ENCODE data around the gene KDM1B. TPM values are rescaled to one million over a fixed set of nuclear protein-coding genes. Genes with fewer than 3 reads are reported as not detected.

Gene KDM1B
- total and polyA plus RNA-seq, 4 donors: 29.2 to 40.7 (median 33.8) TPM

GRCh38 chr6:18122128-18123093 is 32.8 kb upstream of the KDM1B start, which contains the start of gene NHLRC1:
Gene NHLRC1 (minus strand): TSS chr6:18122677. CDS start chr6:18122606, 71 bp downstream.
- 3% methylated on average over 73 of the region's 82 CpGs for WGBS (ENCODE audit: insufficient coverage)
- Histone ChIP-seq H3K9me3 (ENCODE audit: control insufficient read depth, insufficient read depth, low read length) (peaks cover 6% of the 10 kb centered on the region), H3K27ac (ENCODE audit: low read depth, low read length) (no peak within 1 kb of the TSS), H3K27me3 (ENCODE audit: control insufficient read depth, insufficient read depth, low read length) (no peaks in the 10 kb centered on the region), H3K4me3 (ENCODE audit: low read depth, low read length) (peak within 1 kb of the TSS; percentile 37), H3K4me1 (ENCODE audit: control insufficient read depth, insufficient read depth, low read length) (peaks cover 15% of the 10 kb centered on the region), H3K36me3 (ENCODE audit: control insufficient read depth, insufficient read depth, low read length) (no peaks in the 10 kb centered on the region)
- DNase-seq (ENCODE audit: low read depth in 4 of 6, low spot score in 6 of 6): peak; percentile 70 to 96 (median 77)

GRCh38 chr6:18126121-18126520 is 29.1 kb upstream of the KDM1B start:
- Histone ChIP-seq H3K9me3 (ENCODE audit: control insufficient read depth, insufficient read depth, low read length) (peaks cover 2% of the 10 kb centered on the region), H3K4me1 (ENCODE audit: control insufficient read depth, insufficient read depth, low read length) (peaks cover 15% of the 10 kb centered on the region), H3K27ac (ENCODE audit: low read depth, low read length) (no peak overlapping the region), H3K4me3 (ENCODE audit: low read depth, low read length) (no peak overlapping the region), H3K27me3 (ENCODE audit: control insufficient read depth, insufficient read depth, low read length) (no peaks in the 10 kb centered on the region), H3K36me3 (ENCODE audit: control insufficient read depth, insufficient read depth, low read length) (peaks cover 7% of the 10 kb centered on the region)
- 77% methylated on average over 5 of the region's 5 CpGs for WGBS (ENCODE audit: insufficient coverage)
- DNase-seq (ENCODE audit: low read depth in 4 of 6, low spot score in 6 of 6): no peak

GRCh38 chr6:18132346-18132745 is 22.9 kb upstream of the KDM1B start:
- H3K36me3 ChIP-seq (ENCODE audit: control insufficient read depth, insufficient read depth, low read length): peaks cover 19% of the 10 kb centered on the region
- no peak for DNase-seq (ENCODE audit: low read depth in 4 of 6, low spot score in 6 of 6)
- no peak overlapping the region for H3K4me3 ChIP-seq (ENCODE audit: low read depth, low read length)
- H3K27me3 ChIP-seq (ENCODE audit: control insufficient read depth, insufficient read depth, low read length): no peaks in the 10 kb centered on the region
- H3K4me1 ChIP-seq (ENCODE audit: control insufficient read depth, insufficient read depth, low read length): no peaks in the 10 kb centered on the region
- no peak overlapping the region for H3K27ac ChIP-seq (ENCODE audit: low read depth, low read length)
- H3K9me3 ChIP-seq (ENCODE audit: control insufficient read depth, insufficient read depth, low read length): no peaks in the 10 kb centered on the region
- WGBS (ENCODE audit: insufficient coverage): 86% methylated on average over 1 of the region's 3 CpGs

GRCh38 chr6:18135171-18135570 is 20.1 kb upstream of the KDM1B start:
- no CpG with 5 or more reads among the region's 2 CpGs for WGBS (ENCODE audit: insufficient coverage)

GRCh38 chr6:18136260-18136659 is 19.0 kb upstream of the KDM1B start:
- H3K27me3 ChIP-seq (ENCODE audit: control insufficient read depth, insufficient read depth, low read length): no peaks in the 10 kb centered on the region

More at GRCh38 chr6:18135171-18135570, 20.1 kb upstream of the KDM1B start:
- no peaks in the 10 kb centered on the region for H3K9me3 ChIP-seq (ENCODE audit: control insufficient read depth, insufficient read depth, low read length)
- H3K27ac ChIP-seq (ENCODE audit: low read depth, low read length): no peak overlapping the region
- DNase-seq (ENCODE audit: low read depth in 4 of 6, low spot score in 6 of 6): no peak
- no peaks in the 10 kb centered on the region for H3K27me3 ChIP-seq (ENCODE audit: control insufficient read depth, insufficient read depth, low read length)
- peaks cover 18% of the 10 kb centered on the region for H3K36me3 ChIP-seq (ENCODE audit: control insufficient read depth, insufficient read depth, low read length)
- H3K4me1 ChIP-seq (ENCODE audit: control insufficient read depth, insufficient read depth, low read length): no peaks in the 10 kb centered on the region
- no peak overlapping the region for H3K4me3 ChIP-seq (ENCODE audit: low read depth, low read length)

GRCh38 chr6:18138906-18139305 is 16.3 kb upstream of the KDM1B start:
- WGBS (ENCODE audit: insufficient coverage): no CpG with 5 or more reads among the region's 5 CpGs

More at GRCh38 chr6:18136260-18136659, 19.0 kb upstream of the KDM1B start:
- Histone ChIP-seq H3K36me3 (ENCODE audit: control insufficient read depth, insufficient read depth, low read length) (peaks cover 16% of the 10 kb centered on the region), H3K27ac (ENCODE audit: low read depth, low read length) (no peak overlapping the region), H3K9me3 (ENCODE audit: control insufficient read depth, insufficient read depth, low read length) (no peaks in the 10 kb centered on the region), H3K4me3 (ENCODE audit: low read depth, low read length) (no peak overlapping the region), H3K4me1 (ENCODE audit: control insufficient read depth, insufficient read depth, low read length) (no peaks in the 10 kb centered on the region)
- 93% methylated on average over 6 of the region's 10 CpGs for WGBS (ENCODE audit: insufficient coverage)
- DNase-seq (ENCODE audit: low read depth in 4 of 6, low spot score in 6 of 6): no peak

GRCh38 chr6:18139935-18140621 is 15.1 kb upstream of the KDM1B start:
- Histone ChIP-seq H3K9me3 (ENCODE audit: control insufficient read depth, insufficient read depth, low read length) (no peaks in the 10 kb centered on the region), H3K27ac (ENCODE audit: low read depth, low read length) (no peak overlapping the region), H3K36me3 (ENCODE audit: control insufficient read depth, insufficient read depth, low read length) (peaks cover 14% of the 10 kb centered on the region), H3K4me3 (ENCODE audit: low read depth, low read length) (no peak overlapping the region), H3K27me3 (ENCODE audit: control insufficient read depth, insufficient read depth, low read length) (no peaks in the 10 kb centered on the region), H3K4me1 (ENCODE audit: control insufficient read depth, insufficient read depth, low read length) (no peaks in the 10 kb centered on the region)
- DNase-seq (ENCODE audit: low read depth in 4 of 6, low spot score in 6 of 6): no peak
- 98% methylated on average over 3 of the region's 6 CpGs for WGBS (ENCODE audit: insufficient coverage)

More at GRCh38 chr6:18138906-18139305, 16.3 kb upstream of the KDM1B start:
- Histone ChIP-seq H3K4me3 (ENCODE audit: low read depth, low read length) (no peak overlapping the region), H3K27ac (ENCODE audit: low read depth, low read length) (no peak overlapping the region), H3K4me1 (ENCODE audit: control insufficient read depth, insufficient read depth, low read length) (no peaks in the 10 kb centered on the region), H3K9me3 (ENCODE audit: control insufficient read depth, insufficient read depth, low read length) (no peaks in the 10 kb centered on the region), H3K27me3 (ENCODE audit: control insufficient read depth, insufficient read depth, low read length) (no peaks in the 10 kb centered on the region), H3K36me3 (ENCODE audit: control insufficient read depth, insufficient read depth, low read length) (peaks cover 14% of the 10 kb centered on the region)
- no peak for DNase-seq (ENCODE audit: low read depth in 4 of 6, low spot score in 6 of 6)

- Histone ChIP-seq H3K36me3 (ENCODE audit: control insufficient read depth, insufficient read depth, low read length) (peaks cover 8% of the 10 kb centered on the region), H3K4me3 (ENCODE audit: low read depth, low read length) (no peak overlapping the region), H3K4me1 (ENCODE audit: control insufficient read depth, insufficient read depth, low read length) (no peaks in the 10 kb centered on the region), H3K27ac (ENCODE audit: low read depth, low read length) (no peak overlapping the region), H3K9me3 (ENCODE audit: control insufficient read depth, insufficient read depth, low read length) (no peaks in the 10 kb centered on the region), H3K27me3 (ENCODE audit: control insufficient read depth, insufficient read depth, low read length) (no peaks in the 10 kb centered on the region)
- 83% methylated on average over 11 of the region's 13 CpGs for WGBS (ENCODE audit: insufficient coverage)
- DNase-seq (ENCODE audit: low read depth in 4 of 6, low spot score in 6 of 6): no peak
These were observed 13.2 kb upstream of the KDM1B start for GRCh38 chr6:18141805-18142590.

GRCh38 chr6:18142591-18142861 is 12.7 kb upstream of the KDM1B start:
- peaks cover 8% of the 10 kb centered on the region for H3K36me3 ChIP-seq (ENCODE audit: control insufficient read depth, insufficient read depth, low read length)
- H3K27ac ChIP-seq (ENCODE audit: low read depth, low read length): no peak overlapping the region
- H3K4me3 ChIP-seq (ENCODE audit: low read depth, low read length): no peak overlapping the region
- 70% methylated on average over 3 of the region's 3 CpGs for WGBS (ENCODE audit: insufficient coverage)
- H3K9me3 ChIP-seq (ENCODE audit: control insufficient read depth, insufficient read depth, low read length): no peaks in the 10 kb centered on the region
- DNase-seq (ENCODE audit: low read depth in 4 of 6, low spot score in 6 of 6): peak in 1 of 6 donors; percentile 5
- no peaks in the 10 kb centered on the region for H3K27me3 ChIP-seq (ENCODE audit: control insufficient read depth, insufficient read depth, low read length)
- no peaks in the 10 kb centered on the region for H3K4me1 ChIP-seq (ENCODE audit: control insufficient read depth, insufficient read depth, low read length)

Data from spinal cord (tissue), 10 donors.